Duodenal mucosa (tissue), 2 donors: ENCODE measurements around the gene MRPS30.
"Not testable (repeated sequence)": the region's sequence is repeated elsewhere in the genome, so short reads cannot be mapped to it uniquely, and the experiment has no call there.

Experiments
- H3K27ac ChIP-seq: one replicate; pipeline ENCODE4 v1.7.0; 2013; ENCODE audit warnings: low read depth, low read length
- H3K27me3 ChIP-seq, 2 donors: one replicate each; pipeline ENCODE4 v1.7.0; 2013; ENCODE audit warnings: low read length in 2 of 2, control low read depth in 1 of 2; ENCODE audit not compliant: insufficient read depth in 2 of 2, control insufficient read depth in 1 of 2
- H3K36me3 ChIP-seq, 2 donors: one replicate each; pipeline ENCODE4 v1.7.0; 2013; ENCODE audit warnings: low read length in 2 of 2, control low read depth in 1 of 2; ENCODE audit not compliant: insufficient read depth in 2 of 2, control insufficient read depth in 1 of 2
- H3K4me1 ChIP-seq, 2 donors: one replicate each; pipeline ENCODE4 v1.7.0; 2013; ENCODE audit warnings: low read length in 2 of 2, control low read depth in 1 of 2; ENCODE audit not compliant: insufficient read depth in 2 of 2, control insufficient read depth in 1 of 2
- H3K4me3 ChIP-seq, 2 donors: one replicate each; pipeline ENCODE4 v1.7.0; 2013; ENCODE audit warnings: low read length in 2 of 2, low read depth in 1 of 2
- H3K9ac ChIP-seq, 2 donors: one replicate each; pipeline ENCODE4 v1.7.0; 2013; ENCODE audit warnings: low read length in 2 of 2, low read depth in 1 of 2
- H3K9me3 ChIP-seq, 2 donors: one replicate each; pipeline ENCODE4 v1.7.0; 2013; ENCODE audit warnings: low read length in 2 of 2, control low read depth in 1 of 2; ENCODE audit not compliant: control insufficient read depth in 1 of 2

Gene MRPS30

DNA sequence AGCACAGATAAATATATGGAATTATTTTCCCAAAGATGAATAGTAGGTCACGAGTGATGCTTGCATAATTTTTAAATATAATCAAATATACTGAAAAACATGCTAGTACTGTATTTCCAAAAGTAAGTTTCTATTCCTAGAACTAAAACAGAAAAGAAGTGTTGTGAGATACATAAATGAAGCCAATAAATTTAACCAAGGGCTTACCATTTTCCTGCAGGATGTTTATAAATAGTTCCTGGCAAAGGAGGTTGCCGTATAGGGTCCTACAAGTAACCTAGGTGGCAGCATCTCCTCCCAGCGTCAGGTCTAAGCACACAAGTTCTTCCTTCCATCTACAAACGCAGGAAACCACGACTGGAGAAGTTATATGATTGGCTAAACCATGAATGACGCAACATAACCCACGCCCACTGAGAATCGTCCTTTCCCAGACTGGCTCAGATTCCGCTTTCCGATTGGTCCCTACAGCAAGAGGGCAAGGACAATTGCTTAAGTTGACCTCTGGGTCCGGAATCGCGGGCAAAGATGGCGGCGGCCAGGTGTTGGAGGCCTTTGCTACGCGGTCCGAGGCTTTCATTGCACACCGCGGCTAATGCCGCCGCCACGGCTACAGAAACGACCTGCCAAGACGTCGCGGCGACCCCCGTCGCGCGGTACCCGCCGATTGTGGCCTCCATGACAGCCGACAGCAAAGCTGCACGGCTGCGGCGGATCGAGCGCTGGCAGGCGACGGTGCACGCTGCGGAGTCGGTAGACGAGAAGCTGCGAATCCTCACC lies at the start of gene MRPS30:
Gene MRPS30 (plus strand): TSS at position 513 of the 780 bp plus-strand sequence. CDS start 16 bp downstream, at position 529.
- Histone ChIP-seq H3K36me3 (peaks cover 8 to 23% of the 10 kb centered on the region in 2 donors), H3K4me1 (peaks cover 18 to 19% of the 10 kb centered on the region in 2 donors), H3K9me3 (no peaks in the 10 kb centered on the region), H3K9ac (peak within 1 kb of the TSS; percentile 92 to 97), H3K27me3 (no peaks in the 10 kb centered on the region), H3K4me3 (peak within 1 kb of the TSS; percentile 97 to 99), H3K27ac (peak within 1 kb of the TSS; percentile 91)

DNA sequence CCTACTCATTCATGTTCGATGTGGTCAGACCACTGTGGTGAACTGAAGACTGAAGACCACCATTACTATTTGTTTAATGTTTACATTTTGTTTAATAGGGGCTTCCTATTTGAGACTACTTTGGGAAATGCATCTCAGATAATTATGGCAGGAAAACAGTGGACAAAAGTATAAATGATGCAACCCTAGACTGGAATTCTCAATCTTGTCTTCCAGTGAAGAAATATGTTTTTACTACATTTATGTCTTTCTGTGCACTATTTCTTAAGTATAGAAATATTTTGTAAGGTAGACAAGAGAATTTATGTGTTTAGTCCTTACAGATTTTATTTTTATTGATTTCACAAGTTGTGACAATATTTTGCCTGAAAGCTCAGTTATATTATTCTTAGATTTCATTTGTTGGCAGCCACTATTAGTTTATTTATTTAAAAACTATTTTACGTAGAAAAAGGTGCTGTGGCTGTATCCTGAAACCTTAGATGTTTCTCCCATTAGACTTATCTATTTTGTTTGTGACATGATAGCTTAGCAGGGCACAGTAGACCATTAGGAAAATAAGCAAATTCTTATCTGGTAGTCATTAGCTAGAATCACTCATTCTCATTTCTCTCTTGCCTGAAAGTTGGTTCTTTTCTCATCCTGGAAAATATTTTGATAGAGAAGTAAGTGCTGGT lies 39.4 kb upstream of the MRPS30 start:
- no peak overlapping the region for H3K27ac ChIP-seq
- no peaks in the 10 kb centered on the region for H3K27me3 ChIP-seq
- no peak overlapping the region for H3K4me3 ChIP-seq
- H3K36me3 ChIP-seq: no peaks in the 10 kb centered on the region
- H3K4me1 ChIP-seq: no peaks in the 10 kb centered on the region
- H3K9ac ChIP-seq: no peak overlapping the region
- H3K9me3 ChIP-seq: no peaks in the 10 kb centered on the region

GRCh38 chr5:44769877-44770209 lies 38.9 kb upstream of the MRPS30 start:
- Histone ChIP-seq H3K36me3 (no peaks in the 10 kb centered on the region), H3K9me3 (no peaks in the 10 kb centered on the region), H3K27me3 (no peaks in the 10 kb centered on the region), H3K9ac (no peak overlapping the region), H3K4me1 (no peaks in the 10 kb centered on the region), H3K27ac (no peak overlapping the region), H3K4me3 (no peak overlapping the region)

DNA sequence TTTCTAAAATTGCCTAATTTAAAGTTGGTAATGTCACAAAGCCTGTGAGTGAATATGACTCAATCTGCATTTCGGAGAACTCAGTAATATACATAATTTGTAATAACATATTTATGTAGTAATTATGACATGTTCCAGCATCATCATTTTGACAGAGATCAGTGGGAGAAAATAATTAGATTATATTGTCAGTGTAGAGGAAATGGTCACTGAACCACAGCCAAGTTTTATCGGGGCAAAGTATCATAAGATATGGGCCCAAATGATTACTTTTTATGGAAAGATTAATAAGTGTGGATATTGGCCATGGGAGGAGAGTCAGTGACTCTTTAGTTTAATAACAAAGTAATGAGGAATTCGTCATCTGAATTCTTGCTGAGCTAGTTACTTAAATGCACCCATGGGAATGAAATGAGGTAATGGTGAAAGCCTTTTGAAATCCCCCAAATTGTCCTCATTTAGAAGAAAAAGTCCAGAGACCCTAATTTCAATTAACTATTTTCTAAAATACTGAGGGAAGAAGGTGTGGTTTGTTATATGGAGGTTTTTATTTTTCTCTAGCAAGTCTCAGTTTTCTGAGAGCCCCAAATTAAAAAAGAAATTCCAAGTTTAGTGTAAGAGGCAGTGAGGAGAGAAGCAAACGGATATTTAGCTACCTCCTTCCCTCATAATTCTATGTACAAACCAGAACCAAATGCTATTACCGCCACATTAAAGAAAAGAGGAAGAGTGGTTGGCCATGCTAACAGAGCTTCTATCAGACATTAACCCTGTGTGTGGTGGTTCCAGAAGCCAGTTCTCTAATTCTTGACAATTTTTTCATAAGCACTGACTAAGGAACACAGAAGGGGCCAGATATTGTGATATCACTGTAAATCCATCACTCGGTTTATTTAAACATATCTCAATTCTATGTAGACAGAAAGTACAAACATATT lies 37.7 kb upstream of the MRPS30 start:
- H3K9ac ChIP-seq: no peak overlapping the region
- no peak overlapping the region for H3K4me3 ChIP-seq
- H3K36me3 ChIP-seq: no peaks in the 10 kb centered on the region
- no peaks in the 10 kb centered on the region for H3K9me3 ChIP-seq
- no peak overlapping the region for H3K27ac ChIP-seq
- H3K27me3 ChIP-seq: no peaks in the 10 kb centered on the region
- H3K4me1 ChIP-seq: no peaks in the 10 kb centered on the region

DNA sequence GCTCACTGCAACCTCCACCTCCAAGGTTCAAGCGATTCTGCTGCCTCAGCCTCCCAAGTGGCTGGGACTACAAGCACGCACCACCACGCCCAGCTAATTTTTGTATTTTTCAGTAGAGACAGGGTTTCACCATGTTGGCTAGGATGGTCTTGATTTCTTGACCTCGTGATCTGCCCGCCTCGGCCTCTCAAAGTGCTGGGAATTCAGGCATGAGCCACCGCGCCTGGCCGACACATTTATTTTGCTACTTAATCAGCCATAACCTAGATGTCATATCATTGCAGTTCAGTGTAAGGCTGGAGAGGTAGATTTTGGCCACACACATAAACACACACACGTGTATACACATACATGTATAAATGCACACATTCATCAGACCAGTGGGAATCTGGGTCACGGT lies 36.4 kb upstream of the MRPS30 start:
- not testable (repeated sequence) for H3K9me3 ChIP-seq, H3K27me3 ChIP-seq, H3K9ac ChIP-seq, H3K4me3 ChIP-seq, H3K4me1 ChIP-seq, H3K27ac ChIP-seq, H3K36me3 ChIP-seq

DNA sequence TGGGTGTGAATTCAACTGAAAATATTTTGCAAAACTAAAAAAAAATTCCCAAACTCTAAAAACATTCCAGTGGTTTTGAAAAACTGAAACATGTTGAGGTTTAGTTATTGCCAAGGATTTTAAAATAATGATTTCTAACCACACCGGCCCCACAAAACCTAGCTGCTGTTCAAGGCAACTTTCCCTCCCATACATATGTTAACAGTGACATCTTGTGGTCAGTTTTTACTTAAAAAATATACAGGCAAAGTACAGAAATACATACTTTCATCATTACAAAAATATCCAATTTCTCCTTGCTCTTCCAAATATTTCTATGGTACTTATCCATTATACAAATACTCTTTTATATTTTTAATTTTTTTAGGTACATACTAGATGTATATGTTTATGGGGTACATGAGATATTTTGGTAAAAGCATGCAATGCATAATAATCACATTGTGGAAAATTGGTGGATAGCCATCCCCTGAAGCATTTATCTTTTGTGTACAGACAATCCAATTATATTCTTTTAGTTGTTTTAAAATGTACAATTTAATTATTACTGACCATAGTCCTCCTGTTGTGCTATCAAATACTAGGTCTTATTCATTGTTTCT lies 34.4 kb upstream of the MRPS30 start:
- Histone ChIP-seq H3K27me3 (no peaks in the 10 kb centered on the region), H3K4me3 (no peak overlapping the region), H3K9ac (no peak overlapping the region), H3K27ac (no peak overlapping the region), H3K4me1 (no peaks in the 10 kb centered on the region), H3K36me3 (no peaks in the 10 kb centered on the region), H3K9me3 (no peaks in the 10 kb centered on the region)

- no peak overlapping the region for H3K9ac ChIP-seq
- no peaks in the 10 kb centered on the region for H3K27me3 ChIP-seq
- H3K9me3 ChIP-seq: no peaks in the 10 kb centered on the region
- H3K4me3 ChIP-seq: no peak overlapping the region
- no peaks in the 10 kb centered on the region for H3K36me3 ChIP-seq
- no peak overlapping the region for H3K27ac ChIP-seq
- no peaks in the 10 kb centered on the region for H3K4me1 ChIP-seq
Observed at GRCh38 chr5:44779167-44779566, 29.6 kb upstream of the MRPS30 start.

- H3K9me3 ChIP-seq: no peaks in the 10 kb centered on the region
- H3K36me3 ChIP-seq: no peaks in the 10 kb centered on the region
- no peak overlapping the region for H3K9ac ChIP-seq
- H3K27me3 ChIP-seq: no peaks in the 10 kb centered on the region
- H3K4me3 ChIP-seq: no peak overlapping the region
- no peak overlapping the region for H3K27ac ChIP-seq
- no peaks in the 10 kb centered on the region for H3K4me1 ChIP-seq
Observed at GRCh38 chr5:44783634-44784315, 25.0 kb upstream of the MRPS30 start.

- no peaks in the 10 kb centered on the region for H3K4me1 ChIP-seq
- no peaks in the 10 kb centered on the region for H3K36me3 ChIP-seq
- no peaks in the 10 kb centered on the region for H3K27me3 ChIP-seq
- no peak overlapping the region for H3K27ac ChIP-seq
- no peaks in the 10 kb centered on the region for H3K9me3 ChIP-seq
- H3K9ac ChIP-seq: no peak overlapping the region
- no peak overlapping the region for H3K4me3 ChIP-seq
Observed at GRCh38 chr5:44787731-44788130, 21.0 kb upstream of the MRPS30 start.
